ENCODE data around the gene ALDH1B1.

The ALDH1B1 gene

GRCh38 chr9:38441347-38442085 lies 49.0 kb downstream of the ALDH1B1 start:
- no peak for DNase-seq

GRCh38 chr9:38442473-38443096 lies 50.1 kb downstream of the ALDH1B1 start:
- no peak for DNase-seq

DNA sequence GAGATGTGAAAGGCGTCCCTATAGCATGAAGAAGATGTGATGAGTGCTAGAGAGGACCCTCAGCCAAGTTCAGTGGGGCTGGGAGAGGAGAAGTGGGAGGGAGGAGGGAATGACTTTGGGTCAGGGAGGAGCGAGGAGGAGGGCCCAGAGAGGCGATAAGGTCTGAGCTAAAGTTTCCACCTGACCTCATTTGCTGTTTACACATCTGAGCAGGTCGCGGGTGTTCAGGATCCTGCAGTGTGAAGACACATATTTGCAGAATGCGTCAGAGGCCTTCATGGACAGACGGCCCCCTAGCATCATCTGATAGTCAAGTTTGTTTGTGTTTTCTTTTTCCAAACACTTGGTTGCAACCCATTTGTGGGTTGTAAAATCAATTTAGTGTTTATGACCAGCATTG lies 50.7 kb downstream of the ALDH1B1 start:
- DNase-seq, result no peak

DNA sequence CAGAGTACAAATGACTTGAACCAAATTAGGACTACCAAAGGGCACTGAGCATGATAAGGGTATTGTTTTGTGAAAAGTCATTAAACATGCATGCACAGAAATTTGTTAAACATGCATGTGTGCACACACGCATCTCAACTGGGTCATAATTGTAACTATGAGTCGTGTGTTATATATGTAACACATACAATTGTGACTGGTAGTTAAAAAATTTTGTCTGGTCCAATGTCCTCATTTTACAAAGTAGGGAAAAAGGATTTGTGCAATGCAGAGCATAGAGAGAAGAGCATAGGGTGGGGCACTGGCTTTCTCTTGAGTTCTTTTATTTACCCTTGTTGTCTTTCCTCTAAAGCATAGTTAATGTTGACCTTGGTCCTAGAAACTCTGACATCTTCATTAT lies 51.1 kb downstream of the ALDH1B1 start:
- DNase-seq, result no peak

GRCh38 chr9:38445154-38446043 lies 52.9 kb downstream of the ALDH1B1 start:
- DNase-seq, result no peak

DNA sequence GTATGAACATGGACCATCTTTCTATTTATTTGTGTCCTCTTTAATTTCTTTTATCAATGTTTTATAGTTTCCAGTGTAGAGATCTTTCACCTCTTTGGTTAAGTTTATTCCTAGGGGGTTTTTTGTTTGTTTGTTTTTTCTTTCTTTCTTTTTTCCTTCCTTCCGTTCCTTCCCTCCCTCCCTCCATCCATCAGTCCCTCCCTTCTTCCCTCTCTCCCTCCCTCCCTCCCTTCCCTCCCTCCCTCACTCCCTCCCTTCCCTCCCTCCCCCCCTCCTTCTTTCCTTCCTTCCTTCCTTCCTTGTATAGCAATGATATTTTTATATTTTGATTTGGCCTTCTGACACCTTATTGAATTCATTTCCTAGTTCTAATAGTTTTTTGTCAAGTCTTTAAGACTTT lies 55.2 kb downstream of the ALDH1B1 start:
- no peak for DNase-seq
